Stimulated activated CD8-positive, alpha-beta memory T cell treated with anti-CD3 and anti-CD28 coated beads, Interleukin-2, amount 100 ng/mL, for 1 hour (primary cell): ENCODE measurements around the gene HCFC2.
"Not testable (repeated sequence)": the region's sequence is repeated elsewhere in the genome, so short reads cannot be mapped to it uniquely, and the experiment has no call there.

ENCODE experiments used
- DNase-seq, 2 donors: peaks; one replicate each; pipeline ENCODE4 v3.0.0-alpha.2; 2020; ENCODE audit warnings: low read depth in 2 of 2

The HCFC2 gene

GRCh38 chr12:104057771-104058197, 6.5 kb upstream of the HCFC2 start:
- no peak for DNase-seq

- DNase-seq: no peak
Measured at GRCh38 chr12:104058802-104059201, 5.5 kb upstream of the HCFC2 start.

- DNase-seq: no peak
Measured at GRCh38 chr12:104059963-104060362, 4.4 kb upstream of the HCFC2 start.

- no peak for DNase-seq
Measured at GRCh38 chr12:104060791-104061190, 3.5 kb upstream of the HCFC2 start.

GRCh38 chr12:104063712-104064030, 660 bp upstream of the HCFC2 start:
- no peak for DNase-seq

GRCh38 chr12:104064842-104065427, 604 bp downstream of the HCFC2 start:
- DNase-seq: no peak

GRCh38 chr12:104072099-104072498, 7.8 kb downstream of the HCFC2 start:
- DNase-seq: no peak

- no peak for DNase-seq
Measured at GRCh38 chr12:104073699-104074098, 9.4 kb downstream of the HCFC2 start.

GRCh38 chr12:104079024-104079423, 14.7 kb downstream of the HCFC2 start:
- no peak for DNase-seq

- no peak for DNase-seq
Measured at GRCh38 chr12:104080764-104081163, 16.4 kb downstream of the HCFC2 start.

- DNase-seq: no peak
Measured at GRCh38 chr12:104083769-104084475, 19.6 kb downstream of the HCFC2 start.

- DNase-seq: no peak
Measured at GRCh38 chr12:104090685-104091084, 26.4 kb downstream of the HCFC2 start.

- no peak for DNase-seq
Measured at GRCh38 chr12:104091136-104091535, 26.8 kb downstream of the HCFC2 start.

- no peak for DNase-seq
Measured at GRCh38 chr12:104094284-104094683, 30.0 kb downstream of the HCFC2 start.

GRCh38 chr12:104095289-104095688, 31.0 kb downstream of the HCFC2 start:
- no peak for DNase-seq

- DNase-seq: no peak
Measured at GRCh38 chr12:104097954-104098353, 33.6 kb downstream of the HCFC2 start.

GRCh38 chr12:104105461-104105860, 41.1 kb downstream of the HCFC2 start:
- no peak for DNase-seq

GRCh38 chr12:104106965-104107364, 42.6 kb downstream of the HCFC2 start:
- no peak for DNase-seq

- peak; percentile 70 to 78 for DNase-seq
Measured at GRCh38 chr12:104108755-104109445, 44.6 kb downstream of the HCFC2 start.

GRCh38 chr12:104109446-104110271, 45.3 kb downstream of the HCFC2 start:
- no peak for DNase-seq

- DNase-seq: not testable (repeated sequence)
Measured at GRCh38 chr12:104114834-104115586, 50.7 kb downstream of the HCFC2 start.

GRCh38 chr12:104115587-104115975, 51.2 kb downstream of the HCFC2 start:
- no peak for DNase-seq
